Measurements from ENCODE around the gene MRFAP1.
A peak's percentile ranks its signal among the peaks of the same experiment; 100 is the strongest.
"Not testable (repeated sequence)": the region's sequence is repeated elsewhere in the genome, so short reads cannot be mapped to it uniquely, and the experiment has no call there.

Gene MRFAP1

DNA sequence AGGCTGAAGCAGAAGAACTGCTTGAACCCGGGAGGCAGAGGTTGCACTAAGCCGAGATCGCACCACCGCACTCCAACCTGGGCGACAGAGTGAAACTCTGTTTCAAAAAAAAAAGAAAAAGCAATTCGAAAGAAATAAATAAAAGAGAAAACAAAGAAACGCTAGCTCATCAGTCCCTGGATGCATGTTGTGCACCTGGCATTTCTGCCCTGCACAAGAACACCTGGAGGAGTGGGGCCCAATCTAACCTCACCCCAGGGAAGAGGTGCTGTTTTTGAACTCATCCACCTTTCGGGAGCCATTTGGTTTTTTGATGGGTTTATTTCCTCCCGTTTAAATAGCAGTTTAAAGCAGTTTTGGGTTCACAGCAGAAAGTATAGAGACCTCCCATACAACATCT is 5.7 kb upstream of the MRFAP1 start:
- DNase-seq (ENCODE audit: low read depth in 2 of 2): no peak

DNA sequence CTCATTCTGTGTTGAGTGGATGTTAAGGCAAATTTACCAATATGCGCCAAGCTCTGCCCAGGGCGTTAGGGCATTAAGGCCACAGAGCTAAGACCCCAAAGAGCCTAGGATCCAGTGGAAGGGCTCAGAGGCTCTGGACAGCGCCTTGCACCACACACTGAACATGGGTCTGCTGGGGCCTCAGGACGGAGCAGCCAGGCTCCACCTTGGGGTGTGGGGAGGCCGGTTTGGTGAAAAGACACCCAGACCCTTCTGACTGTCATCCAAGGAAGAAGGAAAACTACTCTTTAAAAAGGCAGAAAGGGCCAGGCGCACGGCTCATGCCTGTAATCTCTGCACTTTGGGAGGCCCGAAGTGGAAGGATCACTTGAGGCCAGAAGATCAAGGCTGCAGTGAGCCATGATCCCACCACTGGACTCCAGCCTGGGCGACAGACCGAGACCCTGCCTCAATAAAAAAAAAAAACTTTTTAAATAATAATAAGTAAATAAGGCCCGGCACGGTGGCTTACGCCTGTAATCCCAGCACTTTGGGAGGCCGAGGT is 1.3 kb upstream of the MRFAP1 start:
- no peak for DNase-seq (ENCODE audit: low read depth in 2 of 2)

DNA sequence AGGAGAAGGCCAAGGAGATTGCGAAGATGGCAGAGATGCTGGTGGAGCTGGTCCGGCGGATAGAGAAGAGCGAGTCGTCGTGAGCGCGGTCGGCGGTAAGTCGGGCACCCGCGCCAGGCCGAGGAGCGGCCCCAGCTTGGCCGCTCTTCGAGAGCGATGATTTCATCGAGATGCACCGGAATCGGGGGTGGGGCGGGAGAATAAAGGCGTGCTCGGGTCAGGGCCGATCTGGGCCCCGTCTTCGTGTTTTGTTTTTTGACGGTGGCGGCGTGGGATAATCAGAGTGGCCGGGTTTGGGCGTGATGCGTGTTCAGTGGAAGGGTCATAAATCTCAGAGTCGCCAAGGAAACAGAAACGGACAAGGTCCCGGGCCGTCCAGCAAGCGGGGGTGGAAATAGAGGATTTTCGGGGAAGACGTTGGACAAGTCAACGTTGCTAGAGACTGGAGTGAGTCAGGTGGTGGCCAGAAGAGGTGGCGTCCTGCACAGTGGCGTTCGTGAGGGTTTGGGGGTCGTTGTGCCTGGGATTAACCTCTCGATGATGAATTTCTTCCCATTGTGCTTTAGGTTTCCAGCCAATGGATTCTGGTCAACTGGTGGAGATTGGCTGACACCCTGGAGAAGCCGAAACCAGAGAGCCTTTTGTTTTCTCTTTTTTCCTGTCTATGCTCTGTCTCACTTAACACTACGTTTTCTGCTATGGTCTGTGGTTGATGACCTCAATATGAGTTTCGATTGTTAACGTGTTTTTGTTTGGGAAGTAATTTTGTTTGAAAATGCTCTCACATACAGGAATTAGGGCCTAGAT is 882 bp downstream of the MRFAP1 start:
- DNase-seq (ENCODE audit: low read depth in 2 of 2): peak in 1 of 2 donors; percentile 10

DNA sequence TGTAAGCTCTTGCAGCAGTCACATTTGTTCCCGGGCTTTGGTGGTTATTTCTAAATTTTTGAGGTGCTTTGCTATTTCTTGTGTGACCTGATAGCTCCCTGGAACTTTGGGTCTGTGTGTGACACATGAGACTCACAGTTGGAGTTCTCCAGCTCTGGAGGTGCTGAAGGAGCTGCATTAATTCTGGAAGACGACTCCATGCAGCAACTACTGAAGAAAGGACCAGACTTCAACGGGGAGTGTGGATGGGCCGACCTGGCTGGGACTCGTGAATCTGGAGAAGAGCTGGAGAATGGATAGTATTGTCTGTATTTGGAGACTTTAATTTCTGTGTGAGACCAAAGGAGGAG is 1.5 kb downstream of the MRFAP1 start:
- DNase-seq (ENCODE audit: low read depth in 2 of 2): no peak

DNA sequence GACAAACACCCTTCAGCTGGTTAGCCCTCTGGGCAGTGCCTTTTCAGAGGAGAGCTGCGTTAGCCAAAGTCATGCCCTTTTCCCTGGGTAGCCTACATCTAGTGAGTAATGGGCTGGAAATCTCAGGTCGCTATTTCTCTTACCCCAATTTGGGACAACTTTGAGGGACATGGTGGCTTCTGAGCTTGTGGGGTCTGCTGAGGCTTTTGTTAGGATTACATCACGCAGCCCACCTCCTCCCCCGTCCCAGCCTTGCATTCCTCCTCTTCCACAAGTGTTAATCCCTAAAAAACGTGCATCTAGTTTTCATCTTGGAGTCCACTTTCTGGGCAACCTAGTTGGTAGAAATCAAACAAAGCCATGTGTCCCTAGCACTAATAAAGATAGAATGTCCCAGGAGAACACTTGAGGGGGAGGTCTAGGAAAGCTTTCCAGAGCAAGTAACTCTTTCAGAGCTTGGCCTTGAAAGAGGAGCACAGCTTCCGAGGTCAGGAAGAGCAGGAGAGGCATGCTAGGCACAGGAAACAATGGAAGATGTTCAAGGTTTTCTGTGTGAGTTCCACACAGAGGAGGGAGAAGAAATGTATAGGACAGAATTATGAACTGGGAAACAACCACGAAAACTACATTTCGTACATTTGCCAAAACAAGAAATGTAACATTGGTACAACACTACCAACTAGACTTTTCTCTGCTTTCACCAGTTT is 2.8 kb downstream of the MRFAP1 start:
- DNase-seq (ENCODE audit: low read depth in 2 of 2): no peak

DNA sequence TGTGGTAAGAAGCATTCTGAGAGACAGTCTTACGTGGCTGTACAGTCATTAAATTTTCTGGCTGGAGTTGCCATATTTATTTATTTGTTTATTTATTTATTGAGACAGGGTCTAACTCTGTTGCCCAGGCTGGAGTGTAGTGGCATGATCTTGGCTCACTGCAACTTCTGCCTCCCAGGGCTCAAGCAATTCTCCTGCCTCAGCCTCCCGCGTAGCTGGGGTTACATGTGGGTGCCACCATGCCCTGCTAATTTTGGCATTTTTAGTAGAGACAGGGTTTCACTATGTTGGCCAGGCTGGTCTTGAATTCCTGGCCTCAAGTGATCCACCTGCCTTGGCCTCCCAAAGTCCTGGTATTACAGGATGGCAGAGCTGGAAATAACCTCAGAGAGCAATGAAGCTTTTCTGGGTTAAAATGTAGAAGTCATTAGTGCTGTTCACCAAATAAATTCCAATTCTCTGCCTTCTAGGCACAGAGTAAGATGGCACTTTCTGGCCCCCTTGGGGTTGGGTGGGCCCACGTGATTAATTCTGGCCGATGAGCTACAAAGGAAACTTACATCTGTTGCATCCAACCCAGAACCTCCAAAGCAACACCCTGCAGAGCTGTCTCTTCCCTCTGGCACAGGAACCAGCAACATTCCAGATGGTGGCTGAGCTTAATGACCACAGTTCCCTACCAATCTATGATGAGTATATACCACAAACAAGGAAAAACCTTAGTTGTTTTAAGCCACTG is 4.5 kb downstream of the MRFAP1 start:
- no peak for DNase-seq (ENCODE audit: low read depth in 2 of 2)

DNA sequence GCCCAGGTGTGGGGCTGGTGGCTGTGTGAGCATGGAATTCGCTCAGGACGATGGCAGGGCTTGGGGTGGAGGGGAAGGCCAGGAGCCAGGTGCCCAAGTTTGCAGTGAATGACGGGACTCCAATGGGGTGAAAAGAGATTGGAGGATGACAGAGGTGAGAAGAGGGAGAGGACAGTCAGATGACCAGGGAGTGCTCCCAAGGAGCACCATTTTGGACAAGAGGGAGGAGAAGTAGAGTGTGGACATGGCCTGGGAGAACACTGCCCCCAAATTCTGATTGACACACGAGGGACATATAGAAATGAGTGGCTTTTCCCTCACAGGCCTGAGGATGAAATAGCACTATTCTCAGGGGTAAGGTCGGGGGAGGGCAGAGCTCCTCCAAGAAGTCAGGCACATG is 6.7 kb downstream of the MRFAP1 start:
- no peak for DNase-seq (ENCODE audit: low read depth in 2 of 2)

DNA sequence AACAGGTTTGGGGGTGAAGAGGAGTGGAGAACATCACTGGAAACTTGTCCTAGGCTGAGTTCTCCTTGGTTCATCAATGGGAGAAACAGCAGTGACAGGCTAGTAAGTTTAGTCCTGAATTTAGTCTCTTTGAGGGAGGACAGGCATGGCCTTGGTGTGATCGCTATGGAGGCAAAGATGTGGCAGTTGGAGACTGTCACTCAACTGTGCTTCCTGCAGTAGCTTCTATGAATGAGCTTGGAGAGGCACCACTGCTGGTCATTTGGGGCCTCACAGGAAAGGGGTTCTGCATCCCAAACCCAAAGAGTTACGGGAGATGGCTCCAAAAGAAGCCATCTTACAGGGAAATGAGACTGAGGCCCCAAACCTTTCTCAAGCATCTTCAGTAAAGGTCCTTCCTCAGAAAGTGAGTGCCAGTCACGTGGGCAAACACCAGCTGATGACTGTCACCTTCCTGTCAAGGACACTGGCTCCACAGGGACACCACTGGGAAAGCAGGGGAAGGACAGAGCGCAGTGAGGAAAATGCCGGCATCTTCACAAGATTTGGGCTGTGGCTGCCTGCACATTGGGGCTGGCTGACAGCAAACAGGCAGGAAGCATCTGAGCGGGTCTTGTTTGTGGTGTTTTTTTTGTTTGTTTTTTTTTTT is 7.2 kb downstream of the MRFAP1 start:
- no peak for DNase-seq (ENCODE audit: low read depth in 2 of 2)

DNA sequence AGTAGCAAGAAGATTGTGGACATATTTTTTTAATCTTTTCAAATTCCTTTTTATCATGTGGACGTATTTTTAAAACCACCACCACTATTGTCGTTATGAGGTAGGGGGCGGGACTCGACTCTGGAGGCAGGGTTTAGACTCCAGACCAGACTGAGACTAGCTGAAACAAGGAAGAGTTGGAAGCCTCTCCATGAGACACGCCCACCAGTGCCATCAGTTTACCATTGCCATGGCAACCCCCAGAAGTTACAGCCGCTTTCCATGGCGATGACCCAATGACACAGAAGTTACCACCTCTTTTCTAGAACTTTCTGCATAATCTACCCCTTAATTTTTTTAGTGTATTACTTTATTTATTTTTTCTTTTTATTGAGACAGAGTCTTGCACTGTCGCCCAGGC is 8.7 kb downstream of the MRFAP1 start:
- no peak for DNase-seq (ENCODE audit: low read depth in 2 of 2)

DNA sequence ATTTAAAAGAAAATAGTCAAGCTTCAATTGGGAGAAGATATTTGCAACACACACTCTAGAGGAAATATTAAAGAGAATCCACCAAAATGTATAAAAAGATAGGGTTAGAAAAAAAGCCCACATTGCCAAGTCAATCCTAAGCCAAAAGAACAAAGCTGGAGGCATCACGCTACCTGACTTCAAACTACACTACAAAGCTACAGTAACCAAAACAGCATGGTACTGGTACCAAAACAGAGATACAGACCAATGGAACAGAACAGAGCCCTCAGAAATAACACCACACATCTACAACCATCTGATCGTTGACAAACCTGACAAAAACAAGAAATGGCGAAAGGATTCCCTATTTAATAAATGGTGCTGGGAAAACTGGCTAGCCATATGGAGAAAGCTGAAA is 13.7 kb downstream of the MRFAP1 start:
- DNase-seq (ENCODE audit: low read depth in 2 of 2): not testable (repeated sequence)

DNA sequence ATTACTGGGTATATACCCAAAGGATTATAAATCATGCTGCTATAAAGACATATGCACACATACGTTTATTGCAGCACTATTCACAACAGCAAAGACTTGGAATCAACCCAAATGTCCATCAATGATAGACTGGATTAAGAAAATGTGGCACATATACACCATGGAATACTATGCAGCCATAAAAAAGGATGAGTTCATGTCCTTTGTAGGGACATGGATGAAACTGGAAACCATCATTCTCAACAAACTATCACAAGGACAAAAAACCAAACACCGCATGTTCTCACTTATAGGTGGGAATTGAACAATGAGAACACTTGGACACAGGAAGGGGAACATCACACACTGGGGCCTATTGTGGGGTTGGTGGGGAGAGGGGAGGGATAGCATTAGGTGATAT is 14.8 kb downstream of the MRFAP1 start:
- not testable (repeated sequence) for DNase-seq (ENCODE audit: low read depth in 2 of 2)

DNA sequence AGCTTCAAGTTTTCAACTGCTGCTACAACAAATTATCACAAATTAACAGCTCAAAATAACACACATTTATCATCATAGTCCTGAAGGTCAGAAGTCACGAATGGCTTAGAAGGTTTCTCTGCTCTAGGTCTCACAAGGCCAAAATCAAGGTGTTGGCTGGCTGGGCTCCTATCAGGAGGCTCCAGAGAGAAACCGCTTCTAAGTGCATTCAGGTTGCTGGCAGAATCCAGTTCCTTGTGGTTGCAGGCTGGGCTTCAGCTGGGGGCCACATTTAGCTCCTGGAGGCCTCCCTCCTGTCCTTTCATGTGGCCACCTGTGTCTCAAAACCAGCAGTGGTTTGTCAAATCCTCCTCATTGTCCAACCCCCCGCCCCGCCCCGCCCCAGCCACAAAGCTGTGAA is 15.4 kb downstream of the MRFAP1 start:
- DNase-seq (ENCODE audit: low read depth in 2 of 2): no peak

DNA sequence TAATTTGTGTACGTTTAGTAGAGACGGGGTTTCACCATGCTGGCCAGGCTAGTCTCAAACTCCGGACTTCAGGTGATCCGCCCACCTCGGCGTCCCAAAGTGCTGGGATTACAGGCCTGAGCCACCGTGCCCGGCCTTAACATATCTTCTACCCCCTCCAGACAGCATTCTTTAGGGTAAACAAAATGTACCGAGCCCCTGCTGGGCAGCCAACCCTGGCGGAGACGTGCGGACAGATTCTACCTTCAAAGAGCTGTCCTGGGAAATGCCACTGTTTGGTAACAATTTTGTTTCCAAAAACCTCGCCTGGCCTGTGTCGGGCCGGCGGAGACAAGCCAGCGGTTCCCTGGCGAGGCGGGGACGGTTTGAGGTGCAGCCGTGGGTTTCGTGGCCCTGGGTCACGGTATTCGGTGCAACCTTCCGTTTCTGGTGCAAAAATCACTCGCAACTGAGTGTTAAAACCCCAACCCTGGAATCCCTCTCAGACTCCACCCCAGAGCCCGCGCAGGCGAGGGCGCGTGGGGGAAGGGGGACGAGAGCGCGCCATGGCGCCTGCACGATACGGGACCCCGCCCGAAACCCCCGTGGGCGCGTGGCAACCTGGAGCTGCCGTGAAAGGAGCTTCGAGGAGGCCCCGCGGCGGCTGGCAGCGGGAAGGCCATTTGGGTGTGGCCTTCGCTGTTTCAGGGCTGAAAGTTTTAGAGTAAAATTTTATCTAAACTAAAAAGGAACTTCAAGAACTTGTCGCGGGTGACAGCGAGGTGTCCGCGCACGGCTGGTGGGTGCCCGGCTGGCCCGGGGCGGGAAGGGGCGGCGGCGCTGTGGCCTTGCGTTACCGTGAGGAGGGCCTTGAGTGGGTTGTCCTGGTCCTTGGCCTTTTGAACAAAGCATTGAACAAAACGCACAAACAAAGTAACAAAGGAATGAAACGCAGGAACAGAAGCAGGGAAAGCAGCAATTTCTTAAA is 17.0 kb downstream of the MRFAP1 start:
- DNase-seq (ENCODE audit: low read depth in 2 of 2): no peak

DNA sequence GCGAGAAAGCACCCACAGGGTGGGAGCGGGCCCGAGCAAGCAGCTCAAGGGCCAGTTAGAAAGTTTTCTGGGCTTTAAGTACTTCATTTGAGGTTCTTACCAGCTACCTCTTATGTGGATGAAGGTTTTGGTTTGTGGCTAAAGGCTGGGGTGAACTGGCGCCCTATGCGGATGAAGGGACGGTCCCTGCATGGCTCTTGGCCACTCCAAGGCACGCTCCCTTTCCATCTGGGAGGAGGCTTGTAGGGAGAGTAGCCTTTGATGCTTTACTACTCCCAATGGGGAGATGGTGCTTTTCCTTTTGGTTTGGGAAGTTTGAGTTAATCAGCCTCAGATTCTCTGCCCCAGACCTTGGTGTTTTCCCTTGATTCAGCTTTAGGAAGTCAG is 17.7 kb downstream of the MRFAP1 start:
- DNase-seq (ENCODE audit: low read depth in 2 of 2): no peak

DNA sequence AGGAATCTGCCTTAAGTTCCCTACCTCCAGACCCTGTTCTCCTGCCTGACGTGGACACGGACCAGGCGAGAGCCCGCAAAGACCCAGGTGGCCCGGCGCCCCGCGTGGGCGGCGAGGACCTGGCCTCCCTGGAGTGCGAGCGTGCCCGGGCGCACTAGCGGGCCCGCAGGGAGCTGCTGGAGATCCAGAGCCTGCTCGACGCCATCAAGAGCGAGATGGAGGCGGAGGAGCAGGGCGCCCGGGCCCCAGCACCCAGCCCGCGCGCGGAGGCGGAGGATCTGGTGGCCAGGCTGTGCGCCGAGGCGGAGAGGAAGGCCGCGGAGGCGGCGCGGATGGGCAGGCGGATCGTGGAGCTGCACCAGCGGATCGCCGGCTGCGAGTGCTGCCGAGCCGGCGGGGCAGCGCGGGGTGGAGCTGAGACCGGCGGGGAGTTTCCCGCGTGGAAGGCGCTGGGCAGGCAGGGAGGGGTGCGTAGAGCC is 18.2 kb downstream of the MRFAP1 start:
- peak in 1 of 2 donors; percentile 30 for DNase-seq (ENCODE audit: low read depth in 2 of 2)

DNA sequence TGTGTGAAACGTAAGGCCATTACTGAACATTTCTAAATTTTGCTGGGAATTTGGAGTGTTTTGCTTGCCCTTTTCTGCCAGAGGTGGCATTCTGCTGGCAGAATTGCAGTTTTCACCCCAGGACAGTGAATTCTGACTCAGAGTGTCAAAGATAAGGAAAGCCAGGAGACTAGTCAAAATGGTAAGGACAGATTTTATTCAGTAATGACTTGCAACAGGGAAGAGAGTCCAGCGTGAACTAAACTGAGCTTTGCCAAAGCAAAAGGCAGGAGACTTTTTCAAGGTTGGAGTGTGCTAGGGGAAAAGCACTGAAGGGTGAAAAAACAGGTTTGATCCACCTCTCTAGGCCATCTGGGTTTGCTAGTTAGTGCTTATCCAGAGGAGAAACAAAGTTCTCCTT is 19.4 kb downstream of the MRFAP1 start:
- no peak for DNase-seq (ENCODE audit: low read depth in 2 of 2)

DNA sequence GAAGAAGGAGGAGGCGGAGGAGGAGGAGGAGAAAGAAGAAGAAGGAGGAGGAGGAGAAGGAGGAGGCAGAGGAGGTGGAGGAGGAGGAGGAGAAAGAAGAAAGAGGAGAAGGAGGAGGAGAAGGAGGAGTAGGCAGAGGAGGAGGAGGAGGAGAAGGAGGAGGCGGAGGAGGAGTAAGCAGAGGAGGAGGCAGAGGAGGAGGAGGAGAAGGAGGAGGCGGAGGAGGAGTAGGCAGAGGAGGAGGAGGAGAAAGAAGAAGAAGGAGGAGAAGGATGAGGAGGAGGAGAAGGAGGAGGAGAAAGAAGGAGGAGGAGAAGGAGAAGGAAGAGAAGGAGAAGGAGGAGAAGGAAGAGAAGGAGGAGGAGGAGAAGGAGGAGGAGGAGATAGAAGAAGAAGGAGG is 19.9 kb downstream of the MRFAP1 start:
- no peak for DNase-seq (ENCODE audit: low read depth in 2 of 2)

DNA sequence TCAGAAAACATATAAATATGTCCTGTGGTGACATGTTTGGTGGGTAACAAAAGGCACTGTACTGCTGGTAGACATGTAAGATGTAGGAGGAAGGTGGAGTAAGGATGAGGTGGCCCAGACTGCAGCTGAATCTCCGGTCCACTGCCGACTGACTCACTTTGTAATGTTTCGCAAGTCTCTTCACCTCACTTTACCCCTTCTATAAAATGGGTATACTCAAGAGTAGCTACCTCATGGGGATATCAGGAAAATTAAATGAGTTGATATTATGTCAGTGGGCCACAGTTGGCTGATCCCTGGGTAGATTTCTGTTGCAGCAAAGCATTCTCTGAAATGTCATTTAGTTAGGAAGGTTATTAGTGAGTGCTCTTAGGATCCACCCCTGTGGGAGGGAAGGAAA is 22.1 kb downstream of the MRFAP1 start:
- no peak for DNase-seq (ENCODE audit: low read depth in 2 of 2)

DNA sequence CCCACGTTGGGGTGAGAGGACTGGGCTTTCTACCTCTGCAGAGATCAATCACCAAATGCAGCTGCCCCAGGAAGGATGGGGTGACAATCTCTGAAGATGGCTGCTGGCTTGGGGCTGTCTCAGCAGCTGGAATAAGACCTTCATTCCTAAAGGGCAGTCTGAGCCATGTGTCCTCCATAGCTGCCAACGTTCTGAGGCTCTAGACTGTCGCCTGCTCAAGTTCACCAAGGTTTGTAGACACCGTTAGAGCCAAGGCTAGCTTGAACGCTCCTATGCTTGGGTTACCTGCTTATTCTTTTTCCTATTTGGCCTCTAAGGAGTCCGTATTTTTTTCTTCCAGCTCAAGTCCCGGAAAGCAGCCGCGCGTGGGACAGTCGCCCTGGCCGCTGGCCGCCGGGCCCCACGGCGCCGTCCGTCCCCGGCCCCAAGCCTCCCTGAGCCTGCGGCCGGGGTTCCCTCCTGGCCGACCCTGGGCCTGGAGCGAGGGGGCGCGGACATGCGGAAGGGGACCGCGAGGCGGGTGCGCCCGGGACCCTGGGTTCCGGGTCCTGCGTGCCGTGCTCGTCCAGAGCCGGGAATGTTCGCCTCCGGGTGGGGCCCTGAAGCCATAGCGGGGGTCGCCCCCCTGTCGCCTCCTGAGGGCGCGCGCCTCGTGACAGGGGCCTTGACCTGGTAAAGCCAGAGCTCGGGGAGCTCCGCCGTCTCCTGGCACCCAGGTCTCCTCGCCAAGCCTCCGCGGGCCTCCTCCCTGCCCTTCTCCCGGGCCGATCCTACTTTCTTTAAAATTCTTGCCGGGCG is 23.3 kb downstream of the MRFAP1 start:
- DNase-seq (ENCODE audit: low read depth in 2 of 2): no peak

DNA sequence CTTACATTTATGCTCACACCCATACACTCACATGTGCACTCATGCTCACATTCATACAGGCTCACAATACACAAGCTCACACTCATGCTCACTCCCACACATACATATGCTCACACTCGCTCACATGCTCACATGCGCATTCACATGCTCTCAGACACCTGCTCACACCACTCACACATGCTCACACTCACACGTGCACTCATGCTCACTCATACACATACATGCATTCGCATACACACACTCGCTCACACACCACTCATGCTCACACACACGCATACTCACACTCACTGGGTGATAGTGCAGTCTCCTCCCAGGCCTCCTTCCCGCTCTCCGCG is 24.8 kb downstream of the MRFAP1 start:
- no peak for DNase-seq (ENCODE audit: low read depth in 2 of 2)

Measured in stimulated activated CD4-positive, alpha-beta T cell treated with anti-CD3 and anti-CD28 coated beads, Interleukin-1b, Interleukin-23, amount 100 ng/mL, for 1 hour (primary cell).